Measurements from ENCODE around the gene MPPED2.

The MPPED2 gene

DNA sequence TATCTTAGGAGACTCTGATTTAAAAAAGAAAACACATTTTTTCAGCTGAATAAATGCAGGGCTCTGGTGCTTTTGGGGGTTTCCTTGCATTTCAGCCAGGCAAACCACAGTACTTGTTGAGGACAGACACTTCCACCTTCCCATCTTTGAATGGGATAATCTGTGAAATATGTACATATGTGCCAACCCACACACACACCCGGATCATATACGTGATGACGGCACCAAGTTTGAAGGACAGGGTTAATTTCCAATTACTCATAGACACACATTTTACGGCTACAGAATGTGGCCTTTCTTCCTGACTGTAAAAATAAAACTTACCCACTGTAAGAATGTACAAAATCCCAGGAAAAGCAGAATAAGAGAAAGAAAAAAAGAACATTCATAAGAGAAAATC, 104.4 kb downstream of the MPPED2 start:
- TF ChIP-seq Cebpa-rat (IDR thresholded peaks at IDR 0.05): no peak
- no peaks in the 10 kb centered on the region for H3K27me3 ChIP-seq
- H3K27ac ChIP-seq: no peak overlapping the region

DNA sequence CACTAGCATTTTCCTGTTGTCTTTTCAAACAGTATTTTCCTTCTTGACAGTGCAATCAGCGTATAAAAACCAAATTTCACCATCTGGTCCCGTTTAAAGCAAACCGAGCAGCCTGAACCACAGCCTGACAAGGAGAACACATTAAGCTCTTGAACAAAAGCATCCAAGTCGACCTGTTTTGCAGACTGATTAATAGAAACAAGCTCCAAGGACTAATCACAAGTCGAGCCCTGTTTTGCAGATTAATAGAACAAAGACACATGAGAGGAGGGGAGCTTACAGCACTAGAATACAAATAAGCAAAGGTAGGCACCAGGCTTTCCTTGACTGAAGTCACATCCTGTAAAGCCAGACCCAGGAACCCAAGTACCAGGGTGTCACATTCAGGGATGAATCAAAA, 104.8 kb downstream of the MPPED2 start:
- Histone ChIP-seq H3K27ac (no peak overlapping the region), H3K4me2 (no peak overlapping the region), H3K27me3 (no peaks in the 10 kb centered on the region), H3K9ac (no peak overlapping the region), H3K36me3 (0 out of 2 replicates have a peak, but pooled peaks cover 5% of the 10 kb centered on the region), H4K20me1 (no peaks in the 10 kb centered on the region), H3K4me1 (no peaks in the 10 kb centered on the region), H3K4me3 (no peak overlapping the region), H3K9me3 (no peaks in the 10 kb centered on the region)
- TF ChIP-seq Cebpa-rat (IDR thresholded peaks at IDR 0.05): no peak

More for the DNA sequence above, 104.4 kb downstream of the MPPED2 start:
- no peak overlapping the region for H3K4me2 ChIP-seq
- H4K20me1 ChIP-seq: no peaks in the 10 kb centered on the region
- no peak overlapping the region for H3K4me3 ChIP-seq
- no peaks in the 10 kb centered on the region for H3K4me1 ChIP-seq
- no peak overlapping the region for H3K9ac ChIP-seq
- no peaks in the 10 kb centered on the region for H3K9me3 ChIP-seq
- peaks cover 5% of the 10 kb centered on the region; the same call in 1 of the 2 replicates for H3K36me3 ChIP-seq

DNA sequence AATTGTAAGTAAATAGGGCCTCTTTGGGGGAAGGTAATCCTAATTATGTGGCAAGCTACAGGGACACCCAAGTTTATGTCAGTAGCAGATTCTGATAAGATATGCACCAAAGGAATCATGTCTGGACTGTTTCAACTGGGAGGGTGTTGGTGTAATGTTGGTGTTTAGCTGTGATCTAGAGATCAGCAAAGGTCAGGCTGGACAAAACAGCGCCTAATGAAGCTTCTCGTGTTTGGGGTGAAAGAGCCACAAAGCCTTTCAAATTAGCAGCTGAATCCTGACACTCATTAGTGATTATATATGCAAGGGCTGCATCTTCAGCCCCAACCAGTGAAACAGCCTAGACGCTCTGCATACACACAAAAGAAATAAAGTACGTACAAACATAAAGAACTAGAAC, 106.3 kb downstream of the MPPED2 start:
- H3K36me3 ChIP-seq: no peaks in the 10 kb centered on the region
- H3K4me2 ChIP-seq: no peak overlapping the region
- H3K4me1 ChIP-seq: no peaks in the 10 kb centered on the region
- no peak overlapping the region for H3K4me3 ChIP-seq
- H3K27ac ChIP-seq: no peak overlapping the region
- H3K9me3 ChIP-seq: no peaks in the 10 kb centered on the region
- TF ChIP-seq Cebpa-rat (IDR thresholded peaks at IDR 0.05): no peak
- H3K27me3 ChIP-seq: no peaks in the 10 kb centered on the region
- H4K20me1 ChIP-seq: no peaks in the 10 kb centered on the region
- no peak overlapping the region for H3K9ac ChIP-seq

DNA sequence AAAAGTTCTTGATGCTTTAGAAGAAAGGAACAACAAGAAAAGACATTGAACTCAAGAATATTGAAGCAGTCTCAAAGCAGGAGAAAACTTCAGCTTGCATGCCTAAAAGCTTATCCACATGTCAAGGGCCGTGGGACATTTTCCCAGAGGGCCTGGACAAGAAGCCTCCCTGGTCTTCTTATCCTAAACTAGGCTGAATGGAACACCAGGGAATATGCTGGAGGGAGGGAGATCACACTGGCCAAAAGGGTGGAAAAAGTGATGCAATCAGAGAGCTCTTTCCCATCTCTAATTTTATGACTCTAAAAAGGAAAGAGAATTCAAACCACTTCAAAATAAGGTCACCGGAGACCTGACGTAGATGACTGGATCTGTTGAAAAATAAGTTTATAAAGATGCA, 107.2 kb downstream of the MPPED2 start:
- Histone ChIP-seq H3K4me2 (no peak overlapping the region), H3K27me3 (no peaks in the 10 kb centered on the region), H3K27ac (no peak overlapping the region), H3K9me3 (no peaks in the 10 kb centered on the region), H3K4me3 (no peak overlapping the region), H4K20me1 (no peaks in the 10 kb centered on the region), H3K4me1 (no peaks in the 10 kb centered on the region), H3K9ac (no peak overlapping the region), H3K36me3 (no peaks in the 10 kb centered on the region)
- no peak for TF ChIP-seq Cebpa-rat (IDR thresholded peaks at IDR 0.05)

DNA sequence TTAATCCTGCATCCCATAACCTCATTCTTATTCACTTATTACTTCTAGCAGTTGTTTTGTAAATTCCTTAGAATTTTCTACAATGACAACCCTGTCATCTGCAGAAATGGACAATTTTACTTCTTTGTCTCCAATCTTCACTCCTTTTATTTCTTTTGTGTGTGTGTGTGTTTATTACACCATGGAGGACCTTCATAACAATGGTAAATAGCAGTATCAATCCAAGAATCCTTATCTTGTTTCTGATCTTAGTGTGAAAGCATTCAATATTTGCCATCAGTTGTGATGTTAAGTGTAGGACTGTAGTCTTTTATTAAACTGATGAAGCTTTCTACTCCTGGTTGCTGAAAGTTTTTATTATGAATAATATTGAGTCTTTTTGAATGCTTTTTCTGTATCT, 109.1 kb downstream of the MPPED2 start:
- TF ChIP-seq Cebpa-rat (IDR thresholded peaks at IDR 0.05): no peak
- Histone ChIP-seq H3K27ac (no peak overlapping the region), H3K4me3 (no peak overlapping the region), H3K4me2 (no peak overlapping the region), H3K27me3 (no peaks in the 10 kb centered on the region), H3K36me3 (no peaks in the 10 kb centered on the region), H3K4me1 (no peaks in the 10 kb centered on the region), H3K9me3 (no peaks in the 10 kb centered on the region), H4K20me1 (no peaks in the 10 kb centered on the region), H3K9ac (no peak overlapping the region)

DNA sequence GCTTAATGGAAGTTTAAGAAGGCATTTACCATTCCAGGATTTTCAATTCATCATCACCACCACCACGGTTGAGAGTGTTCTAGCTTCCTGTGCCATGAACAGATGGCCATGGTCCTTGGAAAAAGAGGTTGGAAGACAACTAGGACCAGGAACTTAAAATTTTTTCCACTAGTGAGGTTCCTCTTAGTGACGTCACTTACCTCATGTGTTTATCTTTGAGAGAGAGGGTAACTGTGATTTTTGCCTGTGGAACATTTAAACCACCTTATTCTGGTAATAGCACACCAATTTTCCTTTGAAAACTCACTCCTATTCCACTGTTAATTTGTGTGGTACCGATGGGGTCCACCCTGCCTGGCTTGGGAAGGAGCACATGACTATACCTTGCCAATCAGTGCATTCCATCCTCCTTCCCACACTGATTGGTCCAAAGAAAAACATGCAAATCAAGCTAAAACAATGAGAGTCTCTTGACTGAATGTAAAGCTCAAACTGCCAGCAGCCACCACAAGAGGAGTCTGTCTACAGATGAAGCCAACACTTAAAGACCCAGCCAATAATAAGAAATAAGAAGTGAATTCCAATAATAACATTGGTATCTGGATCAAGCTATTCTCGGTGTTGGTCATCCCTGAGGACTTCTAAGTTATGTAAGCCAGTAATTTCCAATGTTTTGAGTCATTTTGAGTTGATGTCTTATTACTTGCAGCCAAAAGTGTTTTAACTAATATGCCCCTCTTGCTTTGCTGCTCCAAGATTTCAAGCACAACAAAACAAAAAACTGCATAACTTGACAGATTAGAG, 111.8 kb downstream of the MPPED2 start:
- no peak for TF ChIP-seq Cebpa-rat (IDR thresholded peaks at IDR 0.05)
- no peak overlapping the region for H3K4me2 ChIP-seq
- no peaks in the 10 kb centered on the region for H3K36me3 ChIP-seq
- H3K9ac ChIP-seq: no peak overlapping the region
- no peak overlapping the region for H3K4me3 ChIP-seq
- H3K27ac ChIP-seq: no peak overlapping the region
- H4K20me1 ChIP-seq: no peaks in the 10 kb centered on the region
- H3K27me3 ChIP-seq: no peaks in the 10 kb centered on the region
- H3K4me1 ChIP-seq: peaks cover 4% of the 10 kb centered on the region
- no peaks in the 10 kb centered on the region for H3K9me3 ChIP-seq

DNA sequence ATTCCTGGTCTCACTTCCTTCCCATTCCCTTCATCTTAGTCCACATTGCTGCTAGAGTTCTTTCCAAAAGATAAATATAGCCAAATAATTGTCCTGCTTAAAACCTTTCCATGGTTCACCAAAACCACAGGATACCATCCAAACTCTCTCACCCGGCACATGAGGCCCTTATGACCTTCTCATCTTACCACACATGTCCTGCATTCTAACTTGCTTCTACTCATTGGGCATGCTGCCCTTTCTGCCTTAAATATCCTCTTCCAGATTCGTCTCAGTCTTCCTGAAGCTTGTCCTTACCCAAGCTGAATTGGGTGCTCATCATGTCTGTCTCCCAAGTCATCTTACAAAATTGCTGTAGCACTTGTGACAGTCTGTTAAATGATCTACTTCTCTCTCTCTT, 114.9 kb downstream of the MPPED2 start:
- no peak for TF ChIP-seq Cebpa-rat (IDR thresholded peaks at IDR 0.05)
- Histone ChIP-seq H3K9ac (no peak overlapping the region), H3K4me3 (no peak overlapping the region)

DNA sequence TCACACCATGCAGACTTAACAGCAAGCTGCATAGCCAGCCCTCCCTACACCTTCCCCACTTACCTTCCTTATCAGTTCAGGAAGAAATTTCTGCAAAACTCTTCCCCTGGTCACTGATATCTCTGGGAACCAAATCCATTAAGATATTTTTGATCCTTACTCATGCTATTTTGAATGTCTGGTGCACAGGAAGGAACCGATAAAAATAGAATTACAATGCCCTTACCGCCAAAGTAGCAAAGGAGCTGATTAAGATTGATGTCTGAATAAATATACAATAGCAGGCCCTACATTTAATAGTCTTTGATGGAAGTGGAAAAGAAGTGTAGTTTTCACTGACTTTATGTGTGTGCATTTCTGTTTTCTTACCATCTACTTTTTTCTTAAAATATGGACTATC, 117.3 kb downstream of the MPPED2 start:
- Histone ChIP-seq H3K4me1 (peaks cover 12% of the 10 kb centered on the region), H3K9ac (no peak overlapping the region), H3K4me3 (no peak overlapping the region), H3K9me3 (no peaks in the 10 kb centered on the region), H3K27ac (no peak overlapping the region), H3K36me3 (no peaks in the 10 kb centered on the region), H3K27me3 (no peaks in the 10 kb centered on the region), H3K4me2 (peak overlapping the region; percentile 46), H4K20me1 (no peaks in the 10 kb centered on the region)
- no peak for TF ChIP-seq Cebpa-rat (IDR thresholded peaks at IDR 0.05)

More for the DNA sequence above, 114.9 kb downstream of the MPPED2 start:
- H3K36me3 ChIP-seq: no peaks in the 10 kb centered on the region
- no peak overlapping the region for H3K4me2 ChIP-seq
- H3K4me1 ChIP-seq: peaks cover 12% of the 10 kb centered on the region
- H3K27ac ChIP-seq: no peak overlapping the region
- H3K27me3 ChIP-seq: no peaks in the 10 kb centered on the region
- H3K9me3 ChIP-seq: no peaks in the 10 kb centered on the region
- no peaks in the 10 kb centered on the region for H4K20me1 ChIP-seq

DNA sequence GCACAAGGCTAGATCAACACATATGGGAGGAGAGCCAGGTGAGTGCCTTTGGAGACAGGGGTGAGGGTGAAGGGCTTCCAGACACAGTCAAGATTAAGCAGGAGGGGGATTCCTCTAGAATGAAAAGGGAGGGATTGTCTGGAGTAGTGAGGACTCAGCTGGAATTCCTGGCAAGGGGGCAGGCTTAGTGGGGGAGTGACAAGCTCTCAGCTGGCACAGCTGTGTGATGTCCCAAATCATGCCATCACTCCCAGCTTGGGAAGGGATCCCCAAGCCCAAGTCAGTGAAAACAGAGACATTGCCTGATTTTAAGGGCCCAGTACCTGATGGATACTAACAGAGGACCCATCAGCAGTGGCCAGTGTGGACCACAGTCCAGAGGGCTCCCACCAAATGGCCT, 119.0 kb downstream of the MPPED2 start:
- TF ChIP-seq Cebpa-rat (IDR thresholded peaks at IDR 0.05): no peak
- Histone ChIP-seq H3K27ac (no peak overlapping the region), H3K4me3 (no peak overlapping the region), H3K27me3 (no peaks in the 10 kb centered on the region), H3K9ac (no peak overlapping the region), H3K4me2 (no peak overlapping the region), H3K4me1 (peaks cover 12% of the 10 kb centered on the region), H4K20me1 (no peaks in the 10 kb centered on the region), H3K36me3 (no peaks in the 10 kb centered on the region), H3K9me3 (no peaks in the 10 kb centered on the region)

DNA sequence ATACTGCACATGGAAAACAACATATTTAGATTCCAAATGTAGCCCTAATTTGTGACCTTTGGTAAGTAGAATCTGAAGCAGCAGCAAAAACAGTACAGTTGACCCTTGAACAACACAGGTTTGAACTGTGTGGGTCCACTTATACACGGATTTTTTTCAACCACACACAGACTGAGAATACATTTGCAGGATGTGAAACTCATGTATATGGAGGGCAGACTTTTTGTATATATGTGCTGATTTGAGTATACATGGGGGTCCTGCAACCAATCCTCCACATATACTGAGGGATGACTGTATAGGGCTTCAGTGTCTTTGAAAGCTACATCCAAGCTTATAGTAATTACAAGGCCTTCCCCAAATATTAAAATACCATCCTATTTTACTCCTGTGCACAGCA, 120.5 kb downstream of the MPPED2 start:
- H3K4me2 ChIP-seq: no peak overlapping the region
- H3K9ac ChIP-seq: no peak overlapping the region
- H3K4me3 ChIP-seq: no peak overlapping the region
- H3K36me3 ChIP-seq: no peaks in the 10 kb centered on the region
- no peaks in the 10 kb centered on the region for H3K9me3 ChIP-seq
- H3K4me1 ChIP-seq: peaks cover 12% of the 10 kb centered on the region
- no peaks in the 10 kb centered on the region for H3K27me3 ChIP-seq
- H4K20me1 ChIP-seq: no peaks in the 10 kb centered on the region
- H3K27ac ChIP-seq: no peak overlapping the region
- no peak for TF ChIP-seq Cebpa-rat (IDR thresholded peaks at IDR 0.05)
